Esophagus squamous epithelium (tissue), 4 donors: ENCODE measurements around the gene OPALIN.

ENCODE experiments used
- CTCF ChIP-seq, 6 experiments: fragments of 450-650 bp in 4 of 6; fragments of 200-600 bp in 2 of 6; sonication (generic) in 2 of 6; IDR thresholded peaks; one replicate each; pipeline ENCODE4 v1.5.1; 2016 to 2019; ENCODE audit warnings: antibody characterized with exemption in 6 of 6, mild to moderate bottlenecking in 4 of 6, moderate library complexity in 4 of 6
- POLR2A ChIP-seq, 4 donors: fragments of 450-650 bp; IDR thresholded peaks; one replicate each; pipeline ENCODE4 v1.6.1; 2017; ENCODE audit warnings: antibody characterized with exemption in 4 of 4, mild to moderate bottlenecking in 4 of 4, moderate library complexity in 3 of 4

- TF ChIP-seq CTCF (IDR thresholded peaks at IDR 0.05) (no peak), POLR2A (IDR thresholded peaks at IDR 0.05) (no peak)
Observed at GRCh38 chr10:96352027-96352426, 6.8 kb downstream of the OPALIN start.
